PC-9 (cell line): ENCODE measurements around the gene IAH1. TPM values are rescaled to one million over a fixed set of nuclear protein-coding genes. Genes with fewer than 3 reads are reported as not detected.

ENCODE experiments used
- BruUV-seq: library from RNA; stranded (reverse); fragments of 400-500 nt; replicated peaks from 2 replicates; lab custom pipeline; 2021; lab: Mats Ljungman, UMichigan
- CTCF ChIA-PET: fragments of 300-600 bp; sonication (Branson Sonifier 250); formaldehyde crosslinking; loops from one replicate; lab custom pipeline; 2022; ENCODE audit warnings: antibody characterized with exemption; lab: Charles Lee
- POLR2A ChIA-PET: fragments of 300-600 bp; sonication (Branson Sonifier 250); formaldehyde crosslinking; loops from one replicate; lab custom pipeline; 2022; ENCODE audit warnings: antibody characterized with exemption; ENCODE audit not compliant: unreplicated experiment; lab: Charles Lee
- DNase-seq, 2 experiments: peaks; one replicate each; pipeline versions ENCODE4 v3.0.0 to v3.0.0-alpha.2; 2015 to 2022; ENCODE audit warnings: mixed read lengths in 1 of 2
- H2AFZ ChIP-seq: fragments of 200-600 bp; sonication (generic); 2 replicates; pipeline ENCODE4 v1.8.1; 2017; ENCODE audit warnings: antibody characterized with exemption
- H3F3A ChIP-seq: fragments of 200-600 bp; sonication (generic); 2 replicates; pipeline ENCODE4 v1.8.1; 2017; ENCODE audit warnings: antibody characterized with exemption, mild to moderate bottlenecking, low read depth; ENCODE audit not compliant: insufficient read depth
- H3K27ac ChIP-seq: fragments of 200-600 bp; sonication (generic); 2 replicates; pipeline ENCODE4 v1.6.1; 2016; ENCODE audit warnings: mixed run types
- H3K27me3 ChIP-seq: fragments of 200-600 bp; sonication (generic); 2 replicates; pipeline ENCODE4 v1.6.1; 2016; ENCODE audit warnings: low read depth, mixed run types; ENCODE audit not compliant: insufficient read depth
- H3K36me3 ChIP-seq: fragments of 200-600 bp; sonication (generic); 2 replicates; pipeline ENCODE4 v1.6.1; 2016; ENCODE audit warnings: low read depth, mixed run types
- H3K4me1 ChIP-seq: fragments of 200-600 bp; sonication (generic); replicated peaks from 2 replicates; pipeline ENCODE4 v1.6.1; 2016; ENCODE audit warnings: mixed run types; ENCODE audit not compliant: insufficient read depth
- H3K4me2 ChIP-seq: fragments of 200-600 bp; sonication (generic); 2 replicates; pipeline ENCODE4 v1.6.1; 2017; ENCODE audit warnings: mixed run types
- H3K4me3 ChIP-seq: fragments of 200-600 bp; sonication (generic); 2 replicates; pipeline ENCODE4 v1.6.1; 2016; ENCODE audit warnings: mixed run types
- H3K79me2 ChIP-seq: fragments of 200-600 bp; sonication (generic); 2 replicates; pipeline ENCODE4 v1.6.1; 2017; ENCODE audit warnings: low read depth, mixed run types
- H3K9me2 ChIP-seq: fragments of 200-600 bp; sonication (generic); 2 replicates; pipeline ENCODE4 v1.8.1; 2017; ENCODE audit warnings: mild to moderate bottlenecking; ENCODE audit not compliant: insufficient read depth
- H3K9me3 ChIP-seq: fragments of 200-600 bp; sonication (generic); 2 replicates; pipeline ENCODE4 v1.8.1; 2016; ENCODE audit warnings: low read depth; ENCODE audit not compliant: insufficient read depth
- H4K20me1 ChIP-seq: fragments of 200-600 bp; sonication (generic); 2 replicates; pipeline ENCODE4 v1.8.1; 2017; ENCODE audit not compliant: insufficient read depth
- EZH2 ChIP-seq: fragments of 200-600 bp; sonication (generic); IDR thresholded peaks from 2 replicates; pipeline ENCODE4 v1.8.0; 2017; ENCODE audit warnings: antibody characterized with exemption, low read depth
- intact Hi-C: fragments of 100-400 bp; cut with micrococcal nuclease; formaldehyde crosslinking; loops from one replicate; pipeline ENCODE4 v1.10.0; 2022; ENCODE audit not compliant: unreplicated experiment
- total RNA-seq: library from RNA; stranded (reverse); gene quantifications from 2 replicates; pipeline ENCODE4 v1.2.3, GENCODE V29; 2021
- TF ChIP-seq, protein P1 (sequence below): fragments of 200-600 bp; sonication (generic); conservative IDR thresholded peaks from 2 replicates; pipeline ENCODE4 v1.6.1; 2017; ENCODE audit warnings: mixed run types, antibody characterized with exemption, mild to moderate bottlenecking, moderate library complexity

The IAH1 gene
- total RNA-seq, 1 experiment from 2014 or later = 37.3 TPM

DNA sequence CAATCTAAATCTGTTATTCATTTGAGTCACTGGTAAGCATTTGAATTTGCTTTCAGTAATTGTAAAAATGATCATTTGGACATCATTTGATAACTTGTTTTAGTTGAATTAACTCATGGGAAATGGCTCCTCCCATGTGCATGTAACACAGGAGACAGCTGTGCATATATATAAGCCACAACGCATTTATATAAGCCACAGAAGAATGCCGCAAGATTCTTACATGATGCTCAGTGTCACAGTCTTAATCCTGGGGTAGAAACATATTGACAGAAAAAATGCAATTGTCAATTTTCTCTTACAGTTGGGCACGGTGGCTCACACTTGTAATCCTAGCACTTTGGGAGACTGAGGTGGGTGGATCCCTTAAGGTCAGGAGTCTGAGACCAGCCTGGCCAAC lies 13.3 kb upstream of the IAH1 start:
- Histone ChIP-seq H3K27ac (no peak overlapping the region), H3F3A (peaks cover 27% of the 10 kb centered on the region), H3K79me2 (no peaks in the 10 kb centered on the region), H3K4me1 (no peaks in the 10 kb centered on the region), H3K36me3 (peaks cover 38% of the 10 kb centered on the region), H3K4me3 (no peak overlapping the region), H3K9me3 (no peaks in the 10 kb centered on the region), H3K27me3 (no peaks in the 10 kb centered on the region), H2AFZ (no peak overlapping the region), H3K4me2 (no peak overlapping the region), H3K9me2 (no peaks in the 10 kb centered on the region), H4K20me1 (no peaks in the 10 kb centered on the region; the same call in none of the 2 replicates)
- POLR2A ChIA-PET = no interaction called here
- TF ChIP-seq, protein P1, sequence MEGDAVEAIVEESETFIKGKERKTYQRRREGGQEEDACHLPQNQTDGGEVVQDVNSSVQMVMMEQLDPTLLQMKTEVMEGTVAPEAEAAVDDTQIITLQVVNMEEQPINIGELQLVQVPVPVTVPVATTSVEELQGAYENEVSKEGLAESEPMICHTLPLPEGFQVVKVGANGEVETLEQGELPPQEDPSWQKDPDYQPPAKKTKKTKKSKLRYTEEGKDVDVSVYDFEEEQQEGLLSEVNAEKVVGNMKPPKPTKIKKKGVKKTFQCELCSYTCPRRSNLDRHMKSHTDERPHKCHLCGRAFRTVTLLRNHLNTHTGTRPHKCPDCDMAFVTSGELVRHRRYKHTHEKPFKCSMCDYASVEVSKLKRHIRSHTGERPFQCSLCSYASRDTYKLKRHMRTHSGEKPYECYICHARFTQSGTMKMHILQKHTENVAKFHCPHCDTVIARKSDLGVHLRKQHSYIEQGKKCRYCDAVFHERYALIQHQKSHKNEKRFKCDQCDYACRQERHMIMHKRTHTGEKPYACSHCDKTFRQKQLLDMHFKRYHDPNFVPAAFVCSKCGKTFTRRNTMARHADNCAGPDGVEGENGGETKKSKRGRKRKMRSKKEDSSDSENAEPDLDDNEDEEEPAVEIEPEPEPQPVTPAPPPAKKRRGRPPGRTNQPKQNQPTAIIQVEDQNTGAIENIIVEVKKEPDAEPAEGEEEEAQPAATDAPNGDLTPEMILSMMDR = no peak
- TF ChIP-seq EZH2 = no peak
- DNase-seq = no peak
- no TSS peak for BruUV-seq
- CTCF ChIA-PET = no interaction called here
- intact Hi-C loops = no loop called here

DNA sequence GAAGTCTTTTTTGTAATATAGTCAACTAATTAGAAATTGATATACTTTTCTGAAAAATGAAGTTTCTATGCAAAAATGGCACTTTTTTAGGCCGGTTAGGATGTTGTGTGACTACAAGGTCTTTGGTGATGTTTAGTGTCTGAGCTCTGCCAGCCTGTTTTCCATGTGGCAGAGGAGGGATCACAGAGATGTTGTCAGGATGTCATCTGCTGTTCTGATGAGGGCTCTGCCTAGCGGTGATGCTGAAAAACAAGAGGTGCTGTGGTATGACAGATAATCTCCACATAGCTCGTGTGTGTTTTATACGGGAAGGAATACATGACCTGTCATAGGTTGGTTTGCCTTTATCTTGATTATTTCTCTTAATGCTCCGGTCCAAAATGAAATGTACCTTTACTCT lies 12.0 kb upstream of the IAH1 start:
- Histone ChIP-seq H3K4me3 (no peak overlapping the region), H3K27me3 (no peaks in the 10 kb centered on the region), H3K27ac (no peak overlapping the region), H3K9me3 (no peaks in the 10 kb centered on the region), H3K4me2 (no peak overlapping the region), H3K36me3 (peaks cover 31% of the 10 kb centered on the region), H2AFZ (no peak overlapping the region), H3F3A (peaks cover 24% of the 10 kb centered on the region), H3K9me2 (no peaks in the 10 kb centered on the region), H3K79me2 (no peaks in the 10 kb centered on the region), H3K4me1 (no peaks in the 10 kb centered on the region), H4K20me1 (no peaks in the 10 kb centered on the region; the same call in none of the 2 replicates)
- no peak for TF ChIP-seq EZH2
- TF ChIP-seq, protein P1 = no peak
- POLR2A ChIA-PET = no interaction called here
- BruUV-seq = no TSS peak
- CTCF ChIA-PET = interaction anchor here (0.7 kb wide), 1 partner anchor 965 kb away, joined by 19 read pairs; no protein-coding TSS in a partner anchor
- intact Hi-C loops = no loop called here
- no peak for DNase-seq

DNA sequence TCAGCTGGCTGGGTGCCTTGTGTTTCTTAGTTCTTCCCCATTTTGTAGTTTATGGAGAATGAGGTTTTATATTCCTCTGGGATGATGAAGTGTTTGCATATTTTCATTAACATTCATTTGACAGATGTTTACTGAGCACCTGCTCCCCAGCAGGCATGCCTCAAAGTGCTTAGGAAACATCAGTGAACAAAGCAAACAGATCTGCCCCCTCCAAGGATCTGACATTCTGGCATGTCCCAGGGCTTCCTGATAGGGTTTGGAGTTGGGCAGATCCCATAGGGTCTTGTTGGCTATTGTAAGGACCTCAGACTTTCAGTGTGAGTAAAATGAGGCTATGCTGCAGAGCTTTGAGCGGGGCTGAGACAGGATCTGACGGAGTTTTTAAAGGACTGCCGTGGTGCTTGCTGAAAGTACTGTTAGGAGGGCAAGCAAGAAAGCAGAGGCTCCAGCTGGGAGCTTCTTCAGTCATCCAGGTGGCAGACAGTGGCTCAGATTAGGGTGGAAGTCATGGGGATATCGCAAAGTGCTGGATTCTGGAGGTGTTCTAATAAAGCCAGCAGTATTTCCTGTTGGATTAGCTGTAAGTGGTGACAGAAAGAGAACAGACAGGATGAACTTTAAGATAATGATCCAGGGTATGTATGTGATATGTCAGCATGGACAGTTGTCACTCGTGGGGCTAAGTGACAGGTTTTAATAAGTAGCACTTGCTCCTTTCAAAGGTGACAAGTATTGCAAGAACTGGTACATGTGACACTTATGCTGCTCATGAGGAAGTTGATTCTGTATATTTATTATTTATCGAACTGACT lies 11.3 kb upstream of the IAH1 start:
- POLR2A ChIA-PET = no interaction called here
- H3K4me2 ChIP-seq = no peak overlapping the region
- no peaks in the 10 kb centered on the region for H3K4me1 ChIP-seq
- no peaks in the 10 kb centered on the region for H3K9me2 ChIP-seq
- intact Hi-C loops = no loop called here
- BruUV-seq = no TSS peak
- H3K27ac ChIP-seq = no peak overlapping the region
- TF ChIP-seq, protein P1 = no peak
- TF ChIP-seq EZH2 = no peak
- DNase-seq = no peak
- CTCF ChIA-PET = no interaction called here
- no peaks in the 10 kb centered on the region for H3K9me3 ChIP-seq
- H3K4me3 ChIP-seq = no peak overlapping the region
- H2AFZ ChIP-seq = no peak overlapping the region
- H4K20me1 ChIP-seq = no peaks in the 10 kb centered on the region; the same call in none of the 2 replicates
- H3K36me3 ChIP-seq = peaks cover 28% of the 10 kb centered on the region
- no peaks in the 10 kb centered on the region for H3K79me2 ChIP-seq
- H3F3A ChIP-seq = peaks cover 24% of the 10 kb centered on the region
- H3K27me3 ChIP-seq = no peaks in the 10 kb centered on the region
